Activated CD4-positive, CD25-positive, alpha-beta regulatory T cell treated with anti-CD3 and anti-CD28 coated beads, Interleukin-2, amount 50 U/mL, for 24 hours (primary cell): ENCODE data around the gene SEPTIN2.
"Not testable (repeated sequence)": the region's sequence is repeated elsewhere in the genome, so short reads cannot be mapped to it uniquely, and the experiment has no call there.

ENCODE experiments used
- ATAC-seq, 2 donors: fragments of 150-1000 bp; cut with Tn5 transposase; one replicate each; pipeline ENCODE4 v1.10.0; 2021; ENCODE audit warnings: mild to moderate bottlenecking in 1 of 2, moderate library complexity in 1 of 2

SEPTIN2 gene

DNA sequence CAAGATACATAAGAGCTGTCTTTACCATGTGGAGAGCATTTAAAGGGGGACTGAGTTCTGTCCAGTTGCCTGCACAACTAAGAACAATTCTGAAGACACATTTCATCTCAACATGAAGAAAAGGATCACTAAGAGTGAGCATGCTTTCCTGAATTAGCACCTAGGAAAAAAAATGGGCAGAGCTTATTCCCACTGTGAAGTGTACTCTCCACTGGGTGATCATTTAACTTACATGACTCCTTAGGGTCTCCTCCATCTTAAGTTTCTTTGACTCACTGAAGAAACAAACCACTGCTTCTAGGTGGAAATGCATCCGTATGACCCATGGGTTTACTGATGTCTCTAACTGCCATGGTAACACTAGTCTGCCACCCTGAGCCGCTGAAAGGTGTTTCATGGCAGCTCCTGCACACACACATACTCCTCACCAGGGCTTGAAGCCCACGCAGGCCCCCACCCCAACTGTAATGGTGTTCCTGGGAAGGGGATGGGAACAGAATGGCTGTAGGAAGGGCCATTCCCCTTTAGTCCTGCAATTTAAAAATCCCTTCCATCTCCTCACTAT is 27.3 kb upstream of the SEPTIN2 start:
- ATAC-seq = no peak

DNA sequence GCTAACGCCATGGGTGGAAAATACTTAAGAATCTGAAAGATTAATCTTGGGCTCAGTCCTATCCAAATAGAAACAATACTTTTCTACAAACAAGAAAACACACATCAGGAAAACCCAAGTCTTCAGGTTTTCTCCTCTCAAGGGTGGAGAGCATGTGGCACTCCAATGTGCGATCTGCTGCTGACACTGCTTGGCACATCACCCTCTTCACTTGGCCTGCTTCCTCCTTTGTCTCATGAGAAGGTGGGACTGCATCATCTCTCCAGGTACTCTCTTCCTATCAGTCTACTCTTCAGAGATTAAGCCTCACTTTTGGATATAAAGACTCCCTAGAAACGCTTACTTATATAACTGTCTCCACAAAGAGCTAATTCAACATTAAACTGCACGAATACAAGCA is 26.7 kb upstream of the SEPTIN2 start:
- no peak for ATAC-seq

DNA sequence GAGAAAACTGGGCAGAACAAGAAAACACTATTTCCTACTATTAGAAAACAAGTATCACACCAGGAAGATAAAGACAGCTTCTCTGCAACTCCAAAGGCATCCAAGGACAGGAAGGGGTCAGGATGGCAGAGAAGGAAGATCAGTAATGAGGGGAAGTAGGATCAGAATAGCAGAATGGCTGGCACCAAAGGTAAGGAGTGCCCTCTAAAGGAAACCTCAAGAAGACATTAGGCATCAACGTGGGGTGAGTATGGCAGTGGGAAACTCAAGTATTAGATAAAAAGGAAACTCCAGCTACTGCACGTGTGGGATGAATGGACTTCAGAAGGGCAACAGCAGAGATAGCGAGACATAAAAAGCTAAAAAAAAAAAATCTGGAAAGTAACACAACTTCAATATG is 26.1 kb upstream of the SEPTIN2 start:
- no peak for ATAC-seq

DNA sequence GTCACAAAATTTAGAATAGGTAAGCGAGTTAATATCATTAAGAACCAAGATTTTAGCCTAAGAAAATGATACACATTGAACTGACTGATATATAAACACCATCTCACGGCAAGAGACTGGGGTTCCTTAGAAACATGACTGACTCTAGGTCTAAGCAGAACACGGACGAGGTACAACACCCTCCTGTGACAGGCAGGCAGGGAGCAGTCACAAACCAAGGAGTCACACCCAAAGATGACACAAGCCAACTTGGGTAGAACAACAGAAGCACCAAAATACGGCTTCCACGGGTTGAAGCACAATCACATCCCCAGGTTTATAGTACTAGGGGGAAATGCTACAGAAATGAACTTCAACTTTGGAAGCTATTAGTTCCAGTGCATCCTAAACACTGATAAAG is 24.6 kb upstream of the SEPTIN2 start:
- no peak for ATAC-seq

- no peak for ATAC-seq
Measured at GRCh38 chr2:241291977-241292376, 23.7 kb upstream of the SEPTIN2 start.

DNA sequence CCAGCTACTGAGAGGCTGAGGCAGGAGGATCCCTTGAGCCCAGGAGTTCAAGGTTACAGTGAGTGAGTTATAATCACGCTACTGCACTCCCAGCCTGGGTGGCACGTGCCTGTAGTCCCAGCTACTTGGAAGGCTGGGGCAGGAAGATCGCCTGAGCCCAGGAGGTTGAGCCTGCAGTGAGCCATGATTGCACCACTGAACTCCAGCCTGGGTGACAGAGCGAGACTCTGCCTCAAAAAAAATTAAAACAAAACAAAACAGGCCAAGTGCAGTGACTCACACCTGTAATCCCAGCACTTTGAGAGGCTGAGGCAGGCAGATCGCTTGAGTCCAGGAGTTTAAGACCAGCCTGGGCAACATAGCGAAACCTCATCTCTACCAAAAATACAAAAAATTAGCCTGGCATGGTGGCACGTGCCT is 22.3 kb upstream of the SEPTIN2 start:
- ATAC-seq = not testable (repeated sequence)

GRCh38 chr2:241295326-241296095 is 20.2 kb upstream of the SEPTIN2 start:
- no peak for ATAC-seq

DNA sequence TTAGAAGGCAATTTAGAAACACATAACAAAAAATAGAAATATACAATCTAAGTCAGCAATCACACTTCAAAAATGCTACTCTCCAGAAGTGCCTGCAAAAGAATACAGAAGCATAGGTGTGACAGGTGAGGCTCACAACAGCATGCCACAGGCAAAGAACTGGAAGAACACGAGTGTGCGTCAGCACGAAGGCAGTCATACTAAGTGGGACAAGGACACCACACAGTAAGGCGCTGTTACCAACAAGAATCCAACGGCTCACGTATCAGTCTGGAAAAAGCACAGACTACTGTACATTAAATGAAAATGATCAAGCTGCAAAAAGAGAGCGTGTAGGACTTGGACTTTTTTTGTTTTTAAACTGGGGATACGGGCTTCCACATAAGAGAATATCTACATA is 19.0 kb upstream of the SEPTIN2 start:
- no peak for ATAC-seq

GRCh38 chr2:241298673-241299072 is 17.1 kb upstream of the SEPTIN2 start:
- peak in 1 of 2 donors; percentile 20 for ATAC-seq

DNA sequence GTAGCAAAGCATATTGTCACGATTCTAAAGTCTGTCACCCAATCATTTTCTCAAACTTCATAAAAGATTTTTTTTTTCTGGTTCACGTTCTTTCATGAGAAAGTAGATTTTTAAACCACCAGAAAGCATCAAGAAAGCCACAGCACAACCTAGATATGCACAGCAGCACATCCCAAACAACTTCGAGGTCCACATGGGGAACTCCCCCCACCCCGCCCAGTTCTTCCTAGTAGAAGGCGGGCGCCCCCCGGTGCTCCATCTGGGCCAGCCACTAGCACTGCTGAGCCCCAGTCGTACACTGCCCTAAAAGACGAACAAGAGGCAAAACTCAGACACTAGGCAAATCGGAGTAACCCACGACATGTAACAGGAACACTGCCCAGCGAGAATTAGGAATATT is 15.7 kb upstream of the SEPTIN2 start:
- no peak for ATAC-seq

DNA sequence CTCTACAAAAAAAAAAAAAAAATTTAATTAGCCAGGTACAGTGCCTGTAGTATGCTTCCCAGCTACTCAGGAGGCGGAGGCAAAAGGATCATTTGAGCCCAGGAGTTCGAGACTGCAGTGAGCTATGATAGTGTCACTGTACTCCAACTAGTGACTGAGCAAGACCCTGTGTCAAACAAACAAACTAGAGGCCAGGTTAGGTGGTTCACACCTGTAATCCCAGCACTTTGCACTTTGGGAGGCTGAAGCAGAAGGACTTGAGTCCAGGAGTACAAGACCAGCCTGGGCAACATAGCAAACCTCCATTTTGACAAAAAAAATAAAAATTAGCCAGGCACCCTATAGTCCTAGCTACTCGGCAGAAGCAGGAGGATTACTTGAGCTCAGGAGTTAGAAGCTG is 13.6 kb upstream of the SEPTIN2 start:
- no peak for ATAC-seq

GRCh38 chr2:241302759-241303651 is 12.7 kb upstream of the SEPTIN2 start:
- no peak for ATAC-seq

- no peak for ATAC-seq
Measured at GRCh38 chr2:241304039-241304670, 11.6 kb upstream of the SEPTIN2 start.

- ATAC-seq = no peak
Measured at GRCh38 chr2:241307055-241307454, 8.7 kb upstream of the SEPTIN2 start.

DNA sequence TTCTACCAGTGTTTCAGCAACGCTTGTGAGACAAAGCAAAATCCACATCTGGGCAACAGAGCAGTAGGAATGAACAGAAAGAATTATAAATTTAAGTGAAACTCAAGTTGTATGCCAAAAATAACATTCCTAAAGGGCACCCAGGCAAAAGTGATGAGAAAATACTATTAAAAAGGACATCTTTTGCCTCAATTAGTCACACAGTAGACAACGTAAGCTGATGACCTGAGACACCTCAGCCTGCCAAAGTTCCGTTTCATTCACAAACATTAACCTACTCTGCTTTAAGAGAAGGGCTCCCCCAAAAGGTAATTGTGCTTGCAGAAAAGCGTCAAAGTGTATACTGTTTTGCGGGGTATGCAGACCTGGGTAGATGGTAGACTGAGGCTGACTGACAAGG is 7.5 kb upstream of the SEPTIN2 start:
- ATAC-seq = no peak

DNA sequence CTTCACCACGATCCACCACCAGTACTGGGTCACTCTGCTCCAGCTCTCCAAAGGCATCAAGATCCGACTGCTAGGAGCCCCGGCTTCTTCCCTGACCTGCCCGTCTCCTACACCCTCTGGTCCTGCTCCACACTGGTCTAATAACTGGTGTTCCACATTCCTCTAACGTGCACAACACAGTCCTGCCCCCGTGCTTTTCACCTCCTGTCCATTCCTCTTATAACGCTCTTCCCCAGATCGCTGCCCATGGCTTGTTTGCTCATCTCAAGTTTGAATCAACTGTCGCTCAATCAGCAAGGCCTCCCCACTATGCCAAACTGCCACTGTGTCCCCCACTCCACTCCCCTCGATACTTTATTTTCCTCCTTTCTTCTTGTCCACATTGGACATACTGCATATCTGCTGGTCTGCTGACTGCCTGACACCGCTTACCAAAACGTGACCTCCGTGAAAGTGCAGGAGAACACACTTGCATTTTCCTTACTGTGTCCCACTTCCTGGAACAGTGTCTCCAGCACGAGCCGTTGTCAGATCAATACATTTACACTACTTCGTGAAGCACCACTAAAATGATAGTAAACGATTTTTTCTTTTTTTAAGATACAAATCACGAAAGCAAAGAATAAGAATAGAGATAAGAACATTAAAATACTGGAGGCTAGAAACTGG is 6.8 kb upstream of the SEPTIN2 start:
- no peak for ATAC-seq

- peak; percentile 97 for ATAC-seq
Measured at GRCh38 chr2:241309684-241310117, 6.0 kb upstream of the SEPTIN2 start.

DNA sequence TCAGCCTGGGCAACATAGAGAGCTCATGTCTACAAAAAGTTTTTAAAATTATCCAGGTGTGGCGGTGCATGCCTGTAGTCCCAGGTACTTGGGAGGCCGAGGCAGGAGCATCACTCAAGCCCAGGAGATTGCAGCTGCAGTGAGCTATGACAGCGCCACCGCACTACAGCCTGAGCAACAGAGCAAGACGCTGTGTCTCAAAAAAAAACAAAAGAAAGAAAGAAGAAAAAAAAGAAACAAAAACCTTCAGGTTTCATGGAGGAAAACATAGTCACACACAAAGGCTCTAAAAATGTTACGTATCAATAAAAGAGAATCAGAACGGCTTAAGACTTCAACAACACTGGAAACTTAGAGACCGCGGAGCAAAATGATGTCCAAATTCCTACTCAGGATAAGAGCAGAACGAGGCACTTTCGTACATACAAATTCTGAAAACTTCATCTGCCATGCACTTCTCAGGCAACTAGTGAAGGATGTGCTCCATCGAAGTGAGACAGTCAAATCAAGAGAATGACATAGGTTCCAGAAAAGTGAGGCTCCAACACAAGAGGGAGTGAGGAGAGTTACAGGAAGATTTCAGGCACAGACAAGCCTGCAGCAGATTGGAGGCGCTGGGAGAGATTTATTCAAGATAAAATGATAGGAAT is 4.7 kb upstream of the SEPTIN2 start:
- ATAC-seq = no peak

GRCh38 chr2:241312082-241312481 is 3.6 kb upstream of the SEPTIN2 start:
- no peak for ATAC-seq

GRCh38 chr2:241313543-241314095 is 2.1 kb upstream of the SEPTIN2 start:
- no peak for ATAC-seq

DNA sequence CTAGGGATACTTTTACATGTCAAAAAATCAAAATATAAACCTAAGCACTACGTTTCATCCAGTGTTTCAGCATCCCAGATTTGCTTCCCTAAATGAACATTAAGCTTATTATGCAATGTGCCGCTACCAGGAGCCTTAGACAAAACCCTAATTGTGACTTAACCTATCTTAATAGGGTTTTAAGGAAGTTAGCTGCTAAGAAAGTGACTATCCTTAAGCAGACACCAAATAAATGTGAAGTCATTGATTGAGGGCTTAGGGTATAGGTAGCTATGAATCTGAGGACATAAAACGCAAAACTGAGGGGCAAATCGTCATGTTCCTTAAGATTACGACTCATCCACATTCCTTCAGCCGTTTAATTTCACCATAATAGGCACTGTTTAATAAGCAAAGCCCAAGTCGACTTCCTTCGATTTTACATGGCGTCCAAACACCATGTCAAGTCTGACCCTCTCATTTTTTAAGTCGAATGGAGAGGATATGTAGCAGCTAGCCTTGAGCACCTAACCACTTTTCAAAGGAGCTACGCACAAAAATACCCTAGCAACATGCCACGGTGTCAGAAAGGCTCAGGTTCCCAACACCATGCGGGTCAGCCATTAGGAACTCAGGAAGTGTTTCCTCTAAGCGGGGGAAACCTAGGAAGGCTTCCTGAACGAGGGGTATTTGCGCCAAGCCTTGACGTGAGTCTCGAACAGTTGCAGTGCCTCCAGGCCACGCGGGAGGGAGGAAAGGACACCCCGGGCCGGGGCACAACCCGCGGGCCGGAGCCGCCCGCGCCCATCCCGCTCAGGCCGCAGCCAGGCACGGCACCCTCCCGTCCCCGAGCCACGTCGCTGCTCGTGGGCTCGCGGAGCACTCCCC is 1.3 kb upstream of the SEPTIN2 start:
- no peak for ATAC-seq
